DMS79 (cell line): ENCODE data around the gene OXT.
"Not testable (repeated sequence)": the region's sequence is repeated elsewhere in the genome, so short reads cannot be mapped to it uniquely, and the experiment has no call there.

Experiments
- DNase-seq: peaks from one replicate; lab custom pipeline; 2025; lab: John Stamatoyannopoulos, UW

Gene OXT

DNA sequence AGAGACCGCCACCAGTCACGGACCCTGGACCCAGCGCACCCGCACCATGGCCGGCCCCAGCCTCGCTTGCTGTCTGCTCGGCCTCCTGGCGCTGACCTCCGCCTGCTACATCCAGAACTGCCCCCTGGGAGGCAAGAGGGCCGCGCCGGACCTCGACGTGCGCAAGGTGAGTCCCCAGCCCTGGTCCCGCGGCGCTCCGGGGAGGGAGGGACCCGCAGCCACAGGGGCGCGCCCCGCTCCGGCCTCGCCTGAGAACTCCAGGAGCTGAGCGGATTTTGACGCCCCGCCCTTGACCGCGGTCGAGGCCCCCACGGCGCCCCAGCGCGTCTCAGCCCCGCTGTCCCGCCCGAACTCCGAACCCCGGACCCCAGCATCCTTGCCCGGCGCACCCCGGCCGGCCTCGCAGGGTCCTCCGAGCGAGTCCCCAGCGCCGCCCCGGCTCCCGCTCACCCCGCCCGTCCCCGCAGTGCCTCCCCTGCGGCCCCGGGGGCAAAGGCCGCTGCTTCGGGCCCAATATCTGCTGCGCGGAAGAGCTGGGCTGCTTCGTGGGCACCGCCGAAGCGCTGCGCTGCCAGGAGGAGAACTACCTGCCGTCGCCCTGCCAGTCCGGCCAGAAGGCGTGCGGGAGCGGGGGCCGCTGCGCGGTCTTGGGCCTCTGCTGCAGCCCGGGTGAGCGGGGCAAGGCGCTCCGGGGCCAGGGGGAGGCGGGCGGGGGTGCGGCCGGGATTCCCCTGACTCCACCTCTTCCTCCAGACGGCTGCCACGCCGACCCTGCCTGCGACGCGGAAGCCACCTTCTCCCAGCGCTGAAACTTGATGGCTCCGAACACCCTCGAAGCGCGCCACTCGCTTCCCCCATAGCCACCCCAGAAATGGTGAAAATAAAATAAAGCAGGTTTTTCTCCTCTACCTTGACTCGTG, at the start of gene OXT:
TSS of gene OXT (plus strand) at position 11 of the 920 bp plus-strand sequence. CDS start at position 47, 36 bp downstream.
- no peak for DNase-seq

DNA sequence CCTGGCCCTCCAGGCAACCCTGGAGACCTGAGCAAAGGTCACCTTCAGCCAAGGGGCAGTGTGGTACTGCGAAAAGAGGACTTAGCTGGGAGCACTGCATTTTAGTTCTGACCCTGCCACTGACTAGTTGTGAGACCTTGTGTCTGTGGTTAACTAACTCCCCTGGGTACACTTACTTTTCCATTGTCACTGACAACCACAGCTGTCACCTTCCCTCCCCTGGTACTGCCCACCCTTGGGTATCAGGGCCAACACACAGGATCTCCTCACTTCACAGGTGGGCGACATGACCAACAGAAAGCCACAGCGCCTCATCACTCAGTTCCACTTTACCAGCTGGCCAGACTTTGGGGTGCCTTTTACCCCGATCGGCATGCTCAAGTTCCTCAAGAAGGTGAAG, 49.6 kb upstream of the OXT start:
- no peak for DNase-seq

DNA sequence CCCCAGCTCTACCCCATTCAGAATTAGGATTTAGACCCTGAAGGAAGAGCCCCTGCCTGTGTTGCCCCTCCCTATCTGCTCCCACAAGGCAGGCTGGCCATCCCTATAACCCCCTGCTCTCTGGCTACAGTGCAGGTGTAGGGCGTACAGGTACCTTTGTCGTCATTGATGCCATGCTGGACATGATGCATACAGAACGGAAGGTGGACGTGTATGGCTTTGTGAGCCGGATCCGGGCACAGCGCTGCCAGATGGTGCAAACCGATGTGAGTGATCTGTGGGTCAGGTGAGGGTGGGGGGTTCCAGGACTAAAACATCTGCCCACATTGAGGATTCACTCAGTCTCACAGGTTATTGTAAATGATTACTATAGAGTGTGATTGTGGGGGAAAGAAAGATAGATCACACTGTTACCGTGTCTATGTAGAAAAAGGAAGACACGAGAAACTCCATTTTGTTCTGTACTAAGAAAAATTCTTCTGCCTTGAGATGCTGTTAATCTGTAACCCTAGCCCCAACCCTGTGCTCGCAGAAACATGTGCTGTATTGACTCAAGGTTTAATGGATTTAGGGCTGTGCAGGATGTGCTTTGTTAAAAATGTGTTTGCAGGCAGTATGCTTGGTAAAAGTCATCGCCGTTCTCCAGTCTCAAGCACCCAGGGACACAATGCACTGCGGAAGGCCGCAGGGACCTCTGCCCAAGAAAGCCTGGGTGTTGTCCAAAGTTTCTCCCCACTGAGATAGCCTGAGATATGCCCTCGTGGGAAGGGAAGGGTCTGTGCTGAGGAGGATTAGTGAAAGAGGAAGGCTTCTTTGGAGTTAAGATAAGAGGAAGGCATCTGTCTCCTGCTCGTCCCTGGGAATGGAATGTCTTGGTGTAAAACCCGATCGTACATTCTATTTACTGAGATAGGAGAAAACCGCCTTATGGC, 48.6 kb upstream of the OXT start:
- DNase-seq: not testable (repeated sequence)

DNA sequence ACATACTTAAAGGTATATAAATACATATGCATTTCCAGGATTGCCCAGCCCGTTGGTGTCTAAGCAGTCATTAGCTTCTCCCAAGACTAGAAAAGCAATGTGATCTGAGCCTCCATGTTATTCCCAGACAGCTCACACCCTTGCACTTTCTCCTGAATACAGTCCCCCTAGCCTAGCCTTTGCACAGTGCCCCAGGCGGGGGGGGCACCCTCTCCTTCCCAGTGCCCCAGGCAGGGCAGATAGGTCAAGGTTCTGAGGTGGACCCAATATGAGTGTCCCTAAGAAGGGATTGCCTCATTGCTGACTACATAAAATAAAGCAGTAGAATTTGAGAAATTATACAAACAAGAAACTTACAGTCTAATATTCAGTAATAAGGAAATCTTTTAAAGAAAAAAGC, 43.4 kb upstream of the OXT start:
- DNase-seq: no peak

DNA sequence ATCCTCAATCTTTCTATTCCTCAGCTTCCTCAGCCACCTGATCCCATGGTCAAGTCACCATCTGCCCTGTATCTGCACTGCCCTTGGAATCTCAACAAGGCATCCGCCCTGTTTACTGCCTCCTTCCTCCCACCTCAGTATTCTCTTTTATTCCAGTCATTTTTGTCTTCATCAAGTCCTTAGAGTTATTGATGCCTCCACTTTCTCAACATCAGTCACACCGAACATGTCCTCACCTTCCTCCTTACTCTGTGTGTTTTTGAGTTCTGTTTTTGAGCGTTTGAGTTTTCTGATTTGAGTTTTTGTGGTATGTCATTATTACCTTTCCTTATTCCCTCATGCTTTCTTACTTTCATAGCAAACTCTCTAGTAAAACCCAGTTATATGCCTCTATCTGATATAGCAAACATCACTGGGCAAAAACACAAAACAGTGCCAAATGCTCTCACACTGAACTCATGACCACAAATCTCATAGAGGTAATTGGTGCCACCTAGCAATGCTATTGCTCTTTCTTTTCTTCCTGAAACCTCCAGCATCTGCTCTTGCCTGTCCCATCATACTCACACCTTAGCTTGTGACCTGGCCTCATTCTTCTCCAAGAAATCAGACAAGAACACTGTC, 39.8 kb upstream of the OXT start:
- no peak for DNase-seq

DNA sequence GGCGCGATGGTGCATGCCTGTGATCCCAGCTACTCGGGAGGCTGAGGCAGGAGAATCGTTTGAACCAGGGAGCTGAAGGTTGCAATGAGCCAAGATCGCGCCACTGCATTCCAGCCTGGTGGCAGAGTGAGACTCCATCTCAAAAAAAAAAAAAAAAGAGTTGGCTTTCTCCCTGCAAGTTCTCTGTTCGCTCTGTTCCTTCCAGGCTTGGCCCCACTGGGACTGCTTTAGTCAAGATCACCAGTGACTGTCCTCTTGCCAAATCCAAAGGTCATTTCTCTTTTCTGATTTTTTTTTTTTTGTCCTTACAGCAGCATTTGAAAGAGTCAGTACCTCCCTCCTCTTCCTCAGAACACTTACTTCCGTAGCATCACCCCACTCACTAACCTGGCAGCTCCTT, 38.8 kb upstream of the OXT start:
- no peak for DNase-seq

DNA sequence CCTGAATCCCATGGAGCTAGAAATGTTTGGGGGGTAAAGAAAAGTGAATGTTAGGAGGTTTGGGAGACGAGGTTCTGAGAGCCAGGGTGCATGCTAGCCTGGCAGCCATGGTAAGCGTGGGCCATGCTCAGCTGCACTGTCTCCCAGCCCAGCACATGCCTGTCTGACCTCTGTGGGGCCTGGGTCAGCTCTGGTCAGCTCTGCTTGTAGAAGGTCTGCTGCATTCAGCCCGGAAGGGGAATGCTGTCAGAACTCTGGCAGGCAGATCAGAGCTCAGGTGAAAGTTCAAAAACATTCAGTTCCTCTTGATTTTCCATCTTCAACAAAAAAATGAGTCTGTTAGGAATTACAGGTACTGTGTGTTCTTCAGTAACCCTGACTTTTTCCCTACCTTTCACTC, 33.8 kb upstream of the OXT start:
- DNase-seq: no peak

DNA sequence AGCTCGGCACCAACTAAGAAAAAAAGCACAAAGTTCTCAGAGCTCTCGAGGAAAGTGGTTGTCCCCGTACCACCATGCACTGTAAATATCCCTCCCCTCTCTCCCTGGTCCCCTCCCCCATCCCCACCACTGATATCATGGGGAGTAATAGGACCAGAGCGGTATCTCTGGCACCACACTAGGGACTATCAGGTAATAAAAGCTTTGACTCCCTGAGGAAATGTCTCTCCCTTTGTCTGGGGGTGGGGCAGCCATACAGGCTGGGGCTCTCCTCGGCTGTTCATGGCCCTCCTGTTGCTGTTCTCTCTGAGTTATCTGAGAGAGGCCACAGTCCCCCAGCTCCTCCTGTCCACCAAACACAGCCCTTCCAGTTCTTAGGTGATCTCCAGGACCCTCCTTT, 33.0 kb upstream of the OXT start:
- DNase-seq: no peak

DNA sequence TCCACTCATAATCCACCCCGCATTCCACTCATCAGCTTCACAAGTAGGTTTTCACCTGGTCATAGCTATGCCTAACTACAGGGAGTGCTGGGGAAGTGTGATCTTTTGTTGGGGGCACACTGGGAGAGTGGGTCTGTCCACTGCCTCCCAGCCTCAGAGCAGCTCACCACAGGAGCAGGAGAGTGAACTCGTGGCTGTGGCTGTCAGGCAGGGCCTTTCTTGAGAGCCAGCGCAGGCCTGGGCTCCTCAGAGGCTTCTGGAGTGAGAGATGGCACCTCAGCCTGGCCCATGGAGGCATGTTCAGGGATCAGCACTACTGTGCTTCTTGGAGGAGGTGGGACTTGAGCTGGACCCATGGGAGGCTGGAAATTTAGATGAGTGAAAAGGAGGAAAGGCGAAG, 32.0 kb upstream of the OXT start:
- DNase-seq: no peak

DNA sequence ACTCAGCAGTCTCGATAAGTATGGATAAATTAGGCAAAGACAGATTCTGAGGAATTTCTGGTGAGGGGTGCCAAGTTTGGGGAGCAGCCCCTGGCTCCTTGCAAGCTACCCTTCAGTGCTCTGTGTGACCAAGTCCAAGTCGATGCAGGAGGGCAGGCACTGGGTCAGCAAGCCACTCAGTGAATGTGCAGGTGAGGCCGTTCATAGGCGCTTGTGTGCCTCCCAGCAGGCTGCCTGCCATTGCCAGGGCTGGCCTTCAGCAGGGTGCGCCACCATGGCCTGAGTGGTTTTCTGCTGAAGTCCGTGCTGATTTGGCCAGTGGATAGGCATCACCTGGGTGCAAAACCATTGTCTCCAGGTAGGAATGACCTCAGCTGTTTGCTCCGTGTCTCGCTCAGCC, 31.3 kb upstream of the OXT start:
- DNase-seq: no peak

DNA sequence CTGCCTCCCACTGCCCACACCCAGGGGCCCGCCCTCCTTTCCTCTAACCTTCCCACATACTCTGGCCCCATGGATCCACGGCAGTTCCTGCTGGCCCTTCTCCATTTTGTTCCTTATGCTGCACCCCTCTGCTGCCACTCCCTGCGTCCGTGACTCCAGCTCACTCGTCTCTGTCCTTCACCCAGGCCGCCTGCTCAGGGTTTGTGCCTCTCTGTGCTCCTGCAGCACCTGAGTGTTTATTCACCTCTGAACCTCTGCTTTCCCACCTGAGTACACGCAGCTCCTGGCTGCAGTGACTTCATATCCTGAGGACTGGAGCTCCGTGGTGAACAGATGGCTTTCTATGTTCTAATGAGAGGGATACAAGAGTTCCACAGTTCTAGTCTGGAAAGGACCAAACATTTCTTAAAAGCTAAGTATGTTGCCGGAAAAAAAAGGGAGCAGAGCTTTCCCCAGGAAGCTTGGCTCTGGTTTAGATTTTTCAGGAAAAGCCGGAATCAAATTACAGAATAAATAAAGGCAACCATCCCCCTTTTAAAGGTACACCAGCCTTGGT, 29.5 kb upstream of the OXT start:
- DNase-seq: no peak

DNA sequence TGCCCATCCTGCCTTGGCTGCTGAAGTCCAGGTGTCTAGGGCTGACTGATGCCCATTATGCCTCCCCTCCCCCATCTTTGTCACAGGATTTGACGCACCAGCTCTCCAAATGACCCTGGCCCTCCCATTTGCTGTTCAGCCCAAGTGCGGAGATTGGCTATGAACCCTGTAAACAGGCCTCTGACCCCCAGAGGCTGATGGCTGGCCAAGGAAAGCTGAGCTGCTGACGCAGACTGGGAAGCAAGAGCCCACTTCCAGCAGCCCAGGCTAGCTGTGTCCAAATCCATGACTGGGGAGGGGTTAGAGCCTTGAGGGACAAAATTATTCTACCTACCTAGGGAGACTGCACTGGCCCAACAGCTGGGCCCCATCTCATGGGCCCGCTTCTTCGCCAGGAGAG, 28.8 kb upstream of the OXT start:
- no peak for DNase-seq

DNA sequence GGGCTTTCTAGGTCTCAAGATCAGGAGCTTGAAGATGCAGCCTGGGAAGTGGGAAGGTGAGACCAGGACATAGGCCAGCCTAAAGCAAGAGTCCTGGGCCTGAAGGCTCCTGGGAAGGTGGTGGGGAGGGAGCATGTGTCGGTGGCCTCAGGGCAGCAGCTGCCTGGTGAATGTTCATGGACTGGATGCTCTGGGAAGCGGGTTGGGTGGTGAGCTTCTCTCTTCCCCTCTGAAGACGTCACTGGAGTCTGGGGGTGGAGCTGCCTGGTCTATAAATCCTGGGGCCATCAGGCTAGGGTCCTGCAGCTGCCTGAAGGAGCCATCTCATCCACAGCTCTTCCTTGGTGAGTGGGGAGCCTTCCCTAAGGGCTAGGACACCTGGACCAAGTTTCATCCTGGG, 28.1 kb upstream of the OXT start, which contains the start of gene GNRH2:
TSS of gene GNRH2 (plus strand) at position 301 of the 400 bp plus-strand sequence. CDS start 793 bp downstream, outside the sequence.
- DNase-seq: no peak

DNA sequence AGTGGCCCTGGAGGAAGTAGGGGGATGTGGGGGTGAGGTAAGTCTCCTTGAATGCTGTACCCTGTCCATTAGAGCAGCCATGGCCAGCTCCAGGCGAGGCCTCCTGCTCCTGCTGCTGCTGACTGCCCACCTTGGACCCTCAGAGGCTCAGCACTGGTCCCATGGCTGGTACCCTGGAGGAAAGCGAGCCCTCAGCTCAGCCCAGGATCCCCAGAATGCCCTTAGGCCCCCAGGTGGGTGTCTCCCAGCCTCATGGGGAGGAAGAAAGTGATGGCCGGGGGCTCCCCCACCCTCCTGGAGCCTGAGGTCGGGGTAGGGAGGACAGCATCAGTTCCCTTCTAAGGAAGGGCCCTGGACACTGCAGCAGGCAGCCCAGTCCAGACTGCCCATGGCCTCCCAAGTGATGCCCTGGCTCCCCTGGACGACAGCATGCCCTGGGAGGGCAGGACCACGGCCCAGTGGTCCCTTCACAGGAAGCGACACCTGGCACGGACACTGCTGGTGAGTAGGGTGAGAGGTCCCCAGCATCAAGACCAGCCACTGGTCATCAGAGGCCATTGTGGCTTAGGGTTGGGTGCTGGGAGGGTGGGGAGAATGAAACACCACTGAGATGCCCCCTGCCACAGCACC, 27.0 kb upstream of the OXT start:
- no peak for DNase-seq

DNA sequence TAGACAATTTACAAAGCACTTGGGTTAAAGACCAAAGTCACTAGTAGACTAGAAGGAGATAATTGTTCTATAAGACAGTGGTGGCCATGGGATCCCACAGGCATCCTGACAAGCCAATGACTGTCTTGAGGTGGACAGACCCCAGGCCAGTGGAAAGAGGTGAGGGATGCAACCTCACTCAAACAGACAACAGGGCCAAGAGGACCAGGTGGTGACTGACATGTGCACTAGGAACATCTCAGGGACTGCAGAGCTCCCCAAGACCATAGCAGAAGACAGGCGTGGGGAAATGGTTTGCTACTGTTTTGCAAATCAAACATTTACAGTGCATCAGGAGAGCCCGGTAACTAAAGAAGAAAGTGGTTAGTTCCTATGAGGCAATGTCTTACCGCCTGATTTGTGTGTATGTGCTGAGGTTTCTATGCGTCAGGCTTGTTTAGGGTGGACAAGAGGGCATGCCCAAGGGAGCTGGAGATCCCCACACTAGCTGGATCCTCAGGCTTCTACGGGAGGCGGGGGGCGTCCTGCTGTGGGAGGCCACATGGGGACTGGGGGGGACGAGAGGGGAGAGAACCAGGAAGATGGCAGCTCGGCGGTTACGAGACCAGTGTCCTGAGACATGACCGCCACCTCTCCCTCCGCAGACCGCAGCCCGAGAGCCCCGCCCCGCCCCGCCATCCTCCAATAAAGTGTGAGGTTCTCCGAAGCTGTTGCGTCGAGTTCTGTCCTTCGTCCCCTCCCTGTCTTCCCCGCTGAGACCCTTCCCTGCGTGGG, 26.2 kb upstream of the OXT start:
- peak; percentile 66 for DNase-seq

DNA sequence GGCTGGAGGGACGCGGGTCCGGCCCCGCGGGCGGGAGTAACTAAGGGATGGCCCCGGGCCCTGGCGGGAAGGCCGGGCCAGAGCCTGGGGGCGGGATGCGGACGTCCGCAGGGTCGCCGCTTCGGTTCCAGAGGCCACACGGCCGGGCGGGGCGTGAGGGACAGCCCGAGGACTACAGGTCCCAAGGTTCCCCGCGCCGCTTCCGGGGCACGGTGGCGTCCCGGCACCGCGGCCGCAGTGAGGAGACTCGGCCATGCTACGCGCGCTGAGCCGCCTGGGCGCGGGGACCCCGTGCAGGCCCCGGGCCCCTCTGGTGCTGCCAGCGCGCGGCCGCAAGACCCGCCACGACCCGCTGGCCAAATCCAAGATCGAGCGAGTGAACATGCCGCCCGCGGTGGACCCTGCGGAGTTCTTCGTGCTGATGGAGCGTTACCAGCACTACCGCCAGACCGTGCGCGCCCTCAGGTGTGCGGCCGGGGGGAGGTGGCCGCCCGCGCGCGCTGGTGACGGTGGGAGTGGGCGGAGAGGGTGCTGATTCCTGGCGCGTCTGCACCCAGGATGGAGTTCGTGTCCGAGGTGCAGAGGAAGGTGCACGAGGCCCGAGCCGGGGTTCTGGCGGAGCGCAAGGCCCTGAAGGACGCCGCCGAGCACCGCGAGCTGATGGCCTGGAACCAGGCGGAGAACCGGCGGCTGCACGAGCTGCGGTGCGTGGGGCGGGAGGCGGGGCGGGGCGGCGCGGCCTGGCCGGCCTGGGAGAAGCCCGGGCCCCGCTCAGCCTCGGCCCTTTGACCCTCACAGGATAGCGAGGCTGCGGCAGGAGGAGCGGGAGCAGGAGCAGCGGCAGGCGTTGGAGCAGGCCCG, 25.4 kb upstream of the OXT start, which contains the start of gene MRPS26:
TSS of gene MRPS26 (plus strand) at position 237 of the 861 bp plus-strand sequence. CDS start at position 254, 17 bp downstream.
- DNase-seq: peak; percentile 66

DNA sequence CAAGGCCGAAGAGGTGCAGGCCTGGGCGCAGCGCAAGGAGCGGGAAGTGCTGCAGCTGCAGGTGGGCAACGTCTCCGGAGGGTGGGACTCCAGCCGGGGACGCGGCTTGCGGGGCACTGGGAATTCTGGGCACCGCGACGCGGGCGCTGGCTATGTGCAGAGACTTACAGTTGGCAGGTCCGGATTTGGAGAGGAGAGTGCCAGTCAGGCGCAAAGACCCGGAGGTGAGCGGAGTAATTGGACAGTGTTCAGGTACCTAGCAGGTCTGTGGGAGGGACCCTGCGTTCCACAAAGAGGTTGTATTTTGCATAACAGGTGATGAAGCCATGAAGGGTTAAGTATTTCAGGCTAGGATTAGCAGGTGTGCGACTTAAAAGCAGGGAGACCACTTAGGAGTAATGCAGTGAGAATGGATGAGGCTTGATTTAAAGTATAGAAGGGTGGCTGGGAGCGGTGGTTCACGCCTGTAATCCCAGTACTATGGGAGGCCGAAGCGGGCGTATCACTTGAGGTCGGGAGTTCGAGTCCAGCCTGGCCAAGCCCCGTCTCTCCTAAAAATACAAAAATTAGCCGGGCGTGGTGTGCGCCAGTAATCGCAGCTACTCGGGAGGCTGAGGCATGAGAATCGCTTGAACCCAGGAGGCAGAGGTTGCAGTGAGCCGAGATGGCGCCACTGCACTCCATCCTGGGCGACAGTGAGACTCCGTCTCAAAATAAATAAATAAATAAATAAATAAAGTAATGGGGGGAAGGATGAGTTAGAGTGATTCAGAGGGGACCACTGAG, 24.6 kb upstream of the OXT start:
- peak; percentile 92 for DNase-seq

DNA sequence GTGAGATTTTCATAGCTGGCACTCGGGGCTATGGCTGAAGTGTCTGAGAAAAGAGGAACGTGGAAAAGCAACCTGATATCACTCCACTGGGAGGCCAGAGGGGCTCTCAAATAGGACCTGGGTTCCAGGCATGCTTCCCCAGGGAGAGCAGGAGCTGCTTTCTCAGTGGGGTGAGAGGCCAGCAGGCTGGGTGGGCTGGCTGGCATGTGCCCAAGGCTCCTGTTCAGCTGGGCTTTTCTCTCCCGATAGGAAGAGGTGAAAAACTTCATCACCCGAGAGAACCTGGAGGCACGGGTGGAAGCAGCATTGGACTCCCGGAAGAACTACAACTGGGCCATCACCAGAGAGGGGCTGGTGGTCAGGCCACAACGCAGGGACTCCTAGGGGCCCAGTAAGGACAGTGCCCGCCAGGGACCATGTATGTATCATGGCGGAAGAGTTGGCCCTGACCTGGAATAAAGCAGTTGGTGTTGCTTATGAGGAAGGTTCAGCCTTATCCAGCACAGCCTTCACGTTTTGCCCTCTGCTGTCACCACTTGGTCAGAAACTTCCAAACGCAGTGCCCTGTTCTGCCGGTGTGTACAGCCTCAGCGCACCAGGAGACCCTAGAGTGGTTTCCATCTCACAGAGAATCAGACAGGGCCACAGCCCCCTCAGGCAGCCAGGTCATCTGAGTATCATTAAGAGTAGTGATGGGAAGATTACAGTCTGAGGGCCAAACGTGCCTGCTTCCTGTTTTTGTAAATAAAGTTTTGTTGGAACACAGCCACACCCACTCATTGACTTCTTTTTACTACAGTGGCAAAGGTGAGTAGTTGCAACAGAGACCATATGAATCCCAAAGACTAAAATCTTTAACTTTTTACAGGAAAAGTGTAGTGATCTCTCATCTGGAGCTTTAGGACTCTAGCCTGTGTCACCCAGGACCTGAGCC, 23.7 kb upstream of the OXT start:
- no peak for DNase-seq
